Liver (tissue), 9 donors: ENCODE results near the gene ZSCAN10. TPM values are rescaled to one million over a fixed set of nuclear protein-coding genes. Genes with fewer than 3 reads are reported as not detected.

Experiments used
- DNase-seq: peaks from one replicate; pipeline ENCODE4 v3.0.0-alpha.2; 2017; ENCODE audit warnings: low spot score
- H3K27ac ChIP-seq, 2 donors: one replicate each; pipeline ENCODE4 v1.7.0; 2013; ENCODE audit warnings: inconsistent platforms in 2 of 2, low read length in 2 of 2, control low read depth in 1 of 2, low read depth in 1 of 2, mild to moderate bottlenecking in 1 of 2
- H3K27me3 ChIP-seq, 4 donors: one replicate each; pipeline versions ENCODE4 v1.6.1 to v1.7.0; 2013; ENCODE audit warnings: low read length in 3 of 4, inconsistent platforms in 1 of 4, mild to moderate bottlenecking in 1 of 4, moderate library complexity in 1 of 4; ENCODE audit not compliant: control insufficient read depth in 4 of 4, insufficient read depth in 4 of 4
- H3K36me3 ChIP-seq, 4 donors: one replicate each; pipeline versions ENCODE4 v1.6.1 to v1.7.0; 2013; ENCODE audit warnings: low read length in 3 of 4, mild to moderate bottlenecking in 3 of 4, low read depth in 1 of 4, moderate library complexity in 1 of 4; ENCODE audit not compliant: control insufficient read depth in 4 of 4, insufficient read depth in 3 of 4
- H3K4me1 ChIP-seq, 4 donors: one replicate each; pipeline versions ENCODE4 v1.6.1 to v1.7.0; 2013; ENCODE audit warnings: low read length in 3 of 4, mild to moderate bottlenecking in 3 of 4, moderate library complexity in 1 of 4; ENCODE audit not compliant: control insufficient read depth in 4 of 4, insufficient read depth in 4 of 4
- H3K4me3 ChIP-seq, 3 donors: one replicate each; pipeline versions ENCODE4 v1.6.1 to v1.7.0; 2013; ENCODE audit warnings: low read length in 3 of 3, control low read depth in 1 of 3, low read depth in 1 of 3, mild to moderate bottlenecking in 1 of 3
- H3K9ac ChIP-seq, 2 donors: one replicate each; pipeline ENCODE4 v1.7.0; 2013; ENCODE audit warnings: low read length in 2 of 2, mild to moderate bottlenecking in 2 of 2, moderate library complexity in 2 of 2, control low read depth in 1 of 2, low read depth in 1 of 2
- H3K9me3 ChIP-seq, 4 donors: one replicate each; pipeline versions ENCODE4 v1.6.1 to v1.7.0; 2013; ENCODE audit warnings: low read length in 3 of 4; ENCODE audit not compliant: control insufficient read depth in 4 of 4
- FOXA1 ChIP-seq: IDR thresholded peaks from 2 replicates; pipeline ENCODE4 v1.6.1; 2016; ENCODE audit warnings: antibody characterized with exemption
- FOXA2 ChIP-seq: IDR thresholded peaks from 2 replicates; pipeline ENCODE4 v1.6.1; 2016; ENCODE audit warnings: antibody characterized with exemption
- GABPA ChIP-seq, 2 donors: IDR thresholded peaks in 1 of 2; conservative IDR thresholded peaks in 1 of 2; 2 replicates each; pipeline ENCODE4 v1.6.1; 2016; ENCODE audit warnings: antibody characterized with exemption in 2 of 2, mild to moderate bottlenecking in 1 of 2, moderate library complexity in 1 of 2
- HNF4A ChIP-seq, 2 donors: conservative IDR thresholded peaks; 2 replicates each; pipeline ENCODE4 v1.6.1; 2016; ENCODE audit warnings: antibody characterized with exemption in 2 of 2, mild to moderate bottlenecking in 2 of 2
- HNF4G ChIP-seq: IDR thresholded peaks from 2 replicates; pipeline ENCODE4 v1.6.1; 2016; ENCODE audit warnings: antibody characterized with exemption
- JUND ChIP-seq, 2 donors: IDR thresholded peaks; 2 replicates each; pipeline ENCODE4 v1.6.1; 2016; ENCODE audit warnings: antibody characterized with exemption in 2 of 2
- NR2F2 ChIP-seq: IDR thresholded peaks from 2 replicates; pipeline ENCODE4 v1.6.1; 2016; ENCODE audit warnings: antibody characterized with exemption
- RAD21 ChIP-seq, 2 donors: IDR thresholded peaks; 2 replicates each; pipeline ENCODE4 v1.6.1; 2016; ENCODE audit warnings: antibody characterized with exemption in 2 of 2, mild to moderate bottlenecking in 2 of 2
- RXRA ChIP-seq, 2 donors: IDR thresholded peaks; 2 replicates each; pipeline ENCODE4 v1.6.1; 2017 to 2018; ENCODE audit warnings: antibody characterized with exemption in 2 of 2, mild to moderate bottlenecking in 1 of 2
- SP1 ChIP-seq: IDR thresholded peaks from 2 replicates; pipeline ENCODE4 v1.6.1; 2018; ENCODE audit warnings: antibody characterized with exemption, mild to moderate bottlenecking
- TAF1 ChIP-seq: conservative IDR thresholded peaks from 2 replicates; pipeline ENCODE4 v1.6.1; 2016; ENCODE audit warnings: antibody characterized with exemption, mild to moderate bottlenecking
- YY1 ChIP-seq: IDR thresholded peaks from 2 replicates; pipeline ENCODE4 v1.6.1; 2016; ENCODE audit warnings: antibody characterized with exemption, mild to moderate bottlenecking
- WGBS: extraction: QIAGEN DNeasy Blood & Tissue Kit; methylation state at CpG from one replicate; pipeline ENCODE4 v1.1.7; 2013; 5-methylcytosine and 5-hydroxymethylcytosine counted together
- polyA plus RNA-seq, 2 donors: library from polyadenylated mRNA; stranded (reverse) in 1 of 2; unstranded in 1 of 2; fragments of 200-250 nt in 1 of 2; fragments of >200 nt in 1 of 2; fragmentation: Nextera tagmentation in 1 of 2; extraction: Ambion mirVana in 1 of 2; gene quantifications; one replicate each; pipeline versions ENCODE4 v1.2.1 to v1.2.3, GENCODE V29; 2013 to 2015
- total RNA-seq, 2 donors: library from RNA; depleted of rRNA; stranded (reverse); fragments of >200 nt; gene quantifications; one replicate each; pipeline ENCODE4 v1.2.3, GENCODE V29; 2014
- TF ChIP-seq, protein P1 (sequence below): IDR thresholded peaks from 2 replicates; pipeline ENCODE4 v1.6.1; 2016; ENCODE audit warnings: antibody characterized with exemption
- TF ChIP-seq, protein P2 (sequence below): IDR thresholded peaks from 2 replicates; pipeline ENCODE4 v1.6.1; 2016; ENCODE audit warnings: antibody characterized with exemption, mild to moderate bottlenecking
- TF ChIP-seq, protein P3 (sequence below): fragments of 150-350 bp; IDR thresholded peaks from 2 replicates; pipeline ENCODE4 v1.5.1; 2017; ENCODE audit warnings: improper control_type of control experiment, low read depth, low read length; ENCODE audit not compliant: missing input control
- TF ChIP-seq, protein P4 (sequence below): IDR thresholded peaks from 2 replicates; pipeline ENCODE4 v1.6.1; 2016; ENCODE audit warnings: antibody characterized with exemption
- TF ChIP-seq, protein P5 (sequence below): IDR thresholded peaks from 2 replicates; pipeline ENCODE4 v1.6.1; 2016; ENCODE audit warnings: antibody characterized with exemption
- donor health status: healthy.
- donor health status: healthy.
- donor health status: healthy.
- donor health status: healthy.
- donor health status: healthy.

The ZSCAN10 gene
- total RNA-seq = not detected
- not detected for polyA plus RNA-seq

DNA sequence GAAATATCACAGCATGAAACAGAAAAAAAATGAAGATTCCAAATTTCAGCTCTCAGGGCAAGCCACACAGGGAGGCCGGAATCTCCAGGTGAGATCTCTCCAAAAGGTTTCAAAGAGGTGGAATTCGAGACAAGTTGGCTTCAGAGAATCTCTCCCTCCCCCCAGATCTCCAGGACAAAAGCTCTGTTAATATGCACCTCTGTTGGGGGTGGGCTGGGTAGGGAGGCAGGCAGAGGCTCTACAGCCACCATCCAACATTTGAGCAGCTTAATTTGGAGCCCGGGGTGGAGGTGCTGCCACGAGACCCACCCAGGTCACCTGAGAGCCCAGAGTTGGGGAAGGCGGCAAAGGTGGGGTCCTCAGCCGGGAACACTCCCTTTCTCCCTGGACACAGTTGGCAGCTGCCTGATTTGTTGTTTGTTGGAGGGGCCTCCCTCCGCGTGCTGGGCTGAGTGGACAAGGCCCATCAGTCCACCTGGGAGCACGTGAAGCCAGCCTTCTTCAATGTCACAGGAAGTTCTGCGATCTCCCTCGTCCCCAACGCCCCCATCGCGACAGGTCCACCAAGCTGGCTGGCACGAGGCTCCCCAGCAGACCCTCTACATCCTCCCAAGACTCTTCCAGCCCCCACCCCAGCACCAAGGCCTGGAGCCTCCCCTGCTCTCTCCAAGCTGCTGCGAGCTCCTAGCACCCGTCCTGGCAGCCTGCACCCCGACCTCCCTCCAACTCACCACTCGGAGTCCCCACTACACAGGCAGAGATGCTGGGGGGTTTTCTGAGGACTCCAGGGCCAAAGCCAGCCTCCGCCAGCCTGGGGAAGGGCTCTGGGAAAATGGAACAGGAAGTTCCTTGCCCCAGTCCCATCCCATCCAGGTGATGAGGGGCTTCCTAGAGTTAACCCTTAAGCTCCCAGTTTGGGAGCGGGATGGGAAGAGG, at the start of gene ZSCAN10:
Gene ZSCAN10, minus strand, starts transcription at position 836 of the 936 bp plus-strand sequence. CDS start 6,357 bp downstream, outside the sequence.
- Histone ChIP-seq H3K4me3 (peak within 1 kb of the TSS in 1 of 3 donors; percentile 33), H3K27ac (no peak within 1 kb of the TSS), H3K27me3 (no peaks in the 10 kb centered on the region), H3K36me3 (no peaks in the 10 kb centered on the region), H3K4me1 (peaks cover 0 to 16% (median 7%) of the 10 kb centered on the region in 4 donors), H3K9me3 (no peaks in the 10 kb centered on the region), H3K9ac (no peak within 1 kb of the TSS)
- TF ChIP-seq RAD21 (IDR thresholded peaks at IDR 0.05) (no peak), FOXA2 (no peak), HNF4A (conservative IDR thresholded peaks at IDR 0.05) (no peak), HNF4G (no peak)
- TF ChIP-seq, protein P1, sequence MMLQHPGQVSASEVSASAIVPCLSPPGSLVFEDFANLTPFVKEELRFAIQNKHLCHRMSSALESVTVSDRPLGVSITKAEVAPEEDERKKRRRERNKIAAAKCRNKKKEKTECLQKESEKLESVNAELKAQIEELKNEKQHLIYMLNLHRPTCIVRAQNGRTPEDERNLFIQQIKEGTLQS = no peak
- DNase-seq = no peak
- WGBS = 72% methylated on average over 21 of the region's 21 CpGs

DNA sequence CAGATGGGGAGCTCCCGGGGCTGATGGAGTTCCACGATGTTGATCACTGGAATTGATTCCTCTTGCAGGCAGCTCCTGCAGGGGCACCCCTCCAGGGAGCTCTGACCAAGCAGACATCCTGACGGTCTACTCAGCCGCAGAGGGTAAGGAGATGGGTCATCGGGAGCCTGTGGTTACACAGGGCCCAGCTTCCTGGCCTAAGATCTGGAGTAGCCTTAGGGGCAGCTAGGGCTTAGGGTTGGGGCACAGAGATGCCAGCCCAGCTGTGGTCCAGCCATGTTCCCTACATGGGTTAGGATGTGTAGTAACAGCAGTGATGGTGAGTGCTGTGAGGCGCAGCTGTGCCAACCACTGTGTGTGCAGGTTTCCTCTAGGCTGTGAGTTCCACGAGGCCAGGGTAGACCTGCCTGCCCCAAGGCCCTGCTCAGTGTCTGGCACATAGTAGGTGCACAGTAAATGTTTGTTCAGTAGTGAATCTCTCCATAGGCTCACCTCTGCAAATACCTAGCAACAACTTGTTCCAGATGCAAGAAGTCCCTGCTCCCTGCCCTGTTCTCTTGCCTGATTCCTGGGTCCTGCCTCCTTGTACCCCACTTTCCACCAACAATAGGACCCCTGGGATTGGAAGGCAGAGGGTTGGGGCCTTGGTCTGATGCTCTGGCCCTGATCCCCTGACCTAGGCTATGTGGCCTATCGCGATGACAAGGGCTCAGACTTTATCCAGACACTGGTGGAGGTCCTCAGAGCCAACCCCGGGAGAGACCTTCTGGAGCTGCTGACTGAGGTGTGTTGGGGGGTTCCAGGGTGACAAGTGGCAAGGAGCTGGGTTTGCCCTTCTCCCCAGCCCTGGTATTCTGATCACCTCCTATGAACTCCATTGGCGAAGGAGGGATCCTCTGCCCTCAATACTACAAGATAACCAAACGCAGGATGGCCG, 49.4 kb upstream of the ZSCAN10 start:
- Histone ChIP-seq H3K4me3 (no peak overlapping the region), H3K9ac (no peak overlapping the region), H3K9me3 (no peaks in the 10 kb centered on the region), H3K36me3 (no peaks in the 10 kb centered on the region), H3K27ac (no peak overlapping the region), H3K4me1 (peaks cover 6 to 33% (median 18%) of the 10 kb centered on the region in 4 donors), H3K27me3 (no peaks in the 10 kb centered on the region)
- 94% methylated on average over 13 of the region's 13 CpGs for WGBS
- DNase-seq = no peak
- TF ChIP-seq FOXA2 (no peak), HNF4A (conservative IDR thresholded peaks at IDR 0.05) (no peak), RXRA (IDR thresholded peaks at IDR 0.05) (no peak), HNF4G (no peak), SP1 (no peak), JUND (IDR thresholded peaks at IDR 0.05) (no peak), NR2F2 (no peak), YY1 (no peak), FOXA1 (no peak), TAF1 (no peak), RAD21 (IDR thresholded peaks at IDR 0.05) (no peak), GABPA (IDR thresholded peaks at IDR 0.05 in 1 of 2, conservative IDR thresholded peaks at IDR 0.05 in 1 of 2) (no peak)
- TF ChIP-seq, protein P2, sequence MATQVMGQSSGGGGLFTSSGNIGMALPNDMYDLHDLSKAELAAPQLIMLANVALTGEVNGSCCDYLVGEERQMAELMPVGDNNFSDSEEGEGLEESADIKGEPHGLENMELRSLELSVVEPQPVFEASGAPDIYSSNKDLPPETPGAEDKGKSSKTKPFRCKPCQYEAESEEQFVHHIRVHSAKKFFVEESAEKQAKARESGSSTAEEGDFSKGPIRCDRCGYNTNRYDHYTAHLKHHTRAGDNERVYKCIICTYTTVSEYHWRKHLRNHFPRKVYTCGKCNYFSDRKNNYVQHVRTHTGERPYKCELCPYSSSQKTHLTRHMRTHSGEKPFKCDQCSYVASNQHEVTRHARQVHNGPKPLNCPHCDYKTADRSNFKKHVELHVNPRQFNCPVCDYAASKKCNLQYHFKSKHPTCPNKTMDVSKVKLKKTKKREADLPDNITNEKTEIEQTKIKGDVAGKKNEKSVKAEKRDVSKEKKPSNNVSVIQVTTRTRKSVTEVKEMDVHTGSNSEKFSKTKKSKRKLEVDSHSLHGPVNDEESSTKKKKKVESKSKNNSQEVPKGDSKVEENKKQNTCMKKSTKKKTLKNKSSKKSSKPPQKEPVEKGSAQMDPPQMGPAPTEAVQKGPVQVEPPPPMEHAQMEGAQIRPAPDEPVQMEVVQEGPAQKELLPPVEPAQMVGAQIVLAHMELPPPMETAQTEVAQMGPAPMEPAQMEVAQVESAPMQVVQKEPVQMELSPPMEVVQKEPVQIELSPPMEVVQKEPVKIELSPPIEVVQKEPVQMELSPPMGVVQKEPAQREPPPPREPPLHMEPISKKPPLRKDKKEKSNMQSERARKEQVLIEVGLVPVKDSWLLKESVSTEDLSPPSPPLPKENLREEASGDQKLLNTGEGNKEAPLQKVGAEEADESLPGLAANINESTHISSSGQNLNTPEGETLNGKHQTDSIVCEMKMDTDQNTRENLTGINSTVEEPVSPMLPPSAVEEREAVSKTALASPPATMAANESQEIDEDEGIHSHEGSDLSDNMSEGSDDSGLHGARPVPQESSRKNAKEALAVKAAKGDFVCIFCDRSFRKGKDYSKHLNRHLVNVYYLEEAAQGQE = no peak
- TF ChIP-seq, protein P1 = no peak
- TF ChIP-seq, protein P3, sequence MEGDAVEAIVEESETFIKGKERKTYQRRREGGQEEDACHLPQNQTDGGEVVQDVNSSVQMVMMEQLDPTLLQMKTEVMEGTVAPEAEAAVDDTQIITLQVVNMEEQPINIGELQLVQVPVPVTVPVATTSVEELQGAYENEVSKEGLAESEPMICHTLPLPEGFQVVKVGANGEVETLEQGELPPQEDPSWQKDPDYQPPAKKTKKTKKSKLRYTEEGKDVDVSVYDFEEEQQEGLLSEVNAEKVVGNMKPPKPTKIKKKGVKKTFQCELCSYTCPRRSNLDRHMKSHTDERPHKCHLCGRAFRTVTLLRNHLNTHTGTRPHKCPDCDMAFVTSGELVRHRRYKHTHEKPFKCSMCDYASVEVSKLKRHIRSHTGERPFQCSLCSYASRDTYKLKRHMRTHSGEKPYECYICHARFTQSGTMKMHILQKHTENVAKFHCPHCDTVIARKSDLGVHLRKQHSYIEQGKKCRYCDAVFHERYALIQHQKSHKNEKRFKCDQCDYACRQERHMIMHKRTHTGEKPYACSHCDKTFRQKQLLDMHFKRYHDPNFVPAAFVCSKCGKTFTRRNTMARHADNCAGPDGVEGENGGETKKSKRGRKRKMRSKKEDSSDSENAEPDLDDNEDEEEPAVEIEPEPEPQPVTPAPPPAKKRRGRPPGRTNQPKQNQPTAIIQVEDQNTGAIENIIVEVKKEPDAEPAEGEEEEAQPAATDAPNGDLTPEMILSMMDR = no peak
- TF ChIP-seq, protein P4, sequence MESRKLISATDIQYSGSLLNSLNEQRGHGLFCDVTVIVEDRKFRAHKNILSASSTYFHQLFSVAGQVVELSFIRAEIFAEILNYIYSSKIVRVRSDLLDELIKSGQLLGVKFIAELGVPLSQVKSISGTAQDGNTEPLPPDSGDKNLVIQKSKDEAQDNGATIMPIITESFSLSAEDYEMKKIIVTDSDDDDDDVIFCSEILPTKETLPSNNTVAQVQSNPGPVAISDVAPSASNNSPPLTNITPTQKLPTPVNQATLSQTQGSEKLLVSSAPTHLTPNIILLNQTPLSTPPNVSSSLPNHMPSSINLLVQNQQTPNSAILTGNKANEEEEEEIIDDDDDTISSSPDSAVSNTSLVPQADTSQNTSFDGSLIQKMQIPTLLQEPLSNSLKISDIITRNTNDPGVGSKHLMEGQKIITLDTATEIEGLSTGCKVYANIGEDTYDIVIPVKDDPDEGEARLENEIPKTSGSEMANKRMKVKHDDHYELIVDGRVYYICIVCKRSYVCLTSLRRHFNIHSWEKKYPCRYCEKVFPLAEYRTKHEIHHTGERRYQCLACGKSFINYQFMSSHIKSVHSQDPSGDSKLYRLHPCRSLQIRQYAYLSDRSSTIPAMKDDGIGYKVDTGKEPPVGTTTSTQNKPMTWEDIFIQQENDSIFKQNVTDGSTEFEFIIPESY = no peak
- TF ChIP-seq, protein P5, sequence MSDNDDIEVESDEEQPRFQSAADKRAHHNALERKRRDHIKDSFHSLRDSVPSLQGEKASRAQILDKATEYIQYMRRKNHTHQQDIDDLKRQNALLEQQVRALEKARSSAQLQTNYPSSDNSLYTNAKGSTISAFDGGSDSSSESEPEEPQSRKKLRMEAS = no peak
